Naive thymus-derived CD4-positive, alpha-beta T cell (primary cell): ENCODE measurements around the gene CDH12. TPM values are rescaled to one million over a fixed set of nuclear protein-coding genes. Genes with fewer than 3 reads are reported as not detected.
"Not testable (repeated sequence)": the region's sequence is repeated elsewhere in the genome, so short reads cannot be mapped to it uniquely, and the experiment has no call there.

Source experiments
- ATAC-seq: fragments of 150-1000 bp; cut with Tn5 transposase; 2 replicates; pipeline ENCODE4 v1.10.0; 2021; ENCODE audit warnings: mild to moderate bottlenecking, moderate library complexity
- CTCF ChIA-PET: fragments of 350-600 bp; sonication (Branson Sonifier 250); formaldehyde crosslinking; loops from one replicate; lab custom pipeline; 2021; ENCODE audit warnings: antibody characterized with exemption; lab: Charles Lee
- POLR2A ChIA-PET: fragments of 350-600 bp; sonication (Branson Sonifier 250); formaldehyde crosslinking; loops from one replicate; lab custom pipeline; 2021; ENCODE audit warnings: antibody characterized with exemption, inconsistent platforms; lab: Charles Lee
- DNase-seq, 9 donors: peaks; one replicate each; pipeline versions ENCODE4 v3.0.0 to v3.0.0-alpha.2; 2020 to 2022; ENCODE audit warnings: mixed read lengths in 1 of 9
- H3K27ac ChIP-seq: one replicate; pipeline ENCODE4 v1.7.0; 2013; ENCODE audit warnings: mild to moderate bottlenecking, low read depth, low read length, moderate library complexity
- H3K27me3 ChIP-seq, 2 donors: one replicate each; pipeline ENCODE4 v1.7.0; 2013; ENCODE audit warnings: low read length in 2 of 2, mild to moderate bottlenecking in 2 of 2, moderate library complexity in 2 of 2; ENCODE audit not compliant: control insufficient read depth in 2 of 2, insufficient read depth in 2 of 2
- H3K36me3 ChIP-seq, 3 experiments: 1 replicate in 2 of 3; 2 replicates in 1 of 3; pipeline ENCODE4 v1.7.0; 2013; ENCODE audit warnings: low read length in 3 of 3, mild to moderate bottlenecking in 3 of 3, moderate library complexity in 1 of 3; ENCODE audit not compliant: insufficient read depth in 3 of 3, control insufficient read depth in 2 of 3
- H3K4me1 ChIP-seq, 2 donors: one replicate each; pipeline ENCODE4 v1.7.0; 2013; ENCODE audit warnings: low read length in 2 of 2, mild to moderate bottlenecking in 2 of 2, moderate library complexity in 1 of 2; ENCODE audit not compliant: control insufficient read depth in 2 of 2, insufficient read depth in 2 of 2
- H3K4me3 ChIP-seq: 2 replicates; pipeline ENCODE4 v1.7.0; 2013; ENCODE audit warnings: mild to moderate bottlenecking, low read length
- H3K9me3 ChIP-seq, 3 experiments: 1 replicate in 2 of 3; 2 replicates in 1 of 3; pipeline ENCODE4 v1.7.0; 2013; ENCODE audit warnings: low read length in 3 of 3; ENCODE audit not compliant: control insufficient read depth in 2 of 3
- H3K27ac Mint-ChIP-seq, 9 donors: one replicate each; pipeline ENCODE4 v1.8.0; 2020 to 2022; ENCODE audit warnings: mixed read lengths in 9 of 9, mild to moderate bottlenecking in 8 of 9, moderate library complexity in 5 of 9, inconsistent platforms in 2 of 9
- H3K27me3 Mint-ChIP-seq, 5 donors: one replicate each; pipeline ENCODE4 v1.8.0; 2021 to 2022; ENCODE audit warnings: mixed read lengths in 5 of 5, mild to moderate bottlenecking in 1 of 5
- H3K36me3 Mint-ChIP-seq, 5 donors: one replicate each; pipeline ENCODE4 v1.8.0; 2020 to 2022; ENCODE audit warnings: mixed read lengths in 5 of 5, mild to moderate bottlenecking in 3 of 5, inconsistent platforms in 1 of 5
- H3K4me1 Mint-ChIP-seq, 7 donors: one replicate each; pipeline ENCODE4 v1.8.0; 2020 to 2022; ENCODE audit warnings: mixed read lengths in 7 of 7, mild to moderate bottlenecking in 3 of 7, inconsistent platforms in 1 of 7
- H3K4me3 Mint-ChIP-seq, 10 donors: one replicate each; pipeline ENCODE4 v1.8.0; 2020 to 2022; ENCODE audit warnings: mild to moderate bottlenecking in 10 of 10, mixed read lengths in 10 of 10, moderate library complexity in 6 of 10, inconsistent platforms in 2 of 10
- H3K9me3 Mint-ChIP-seq, 11 donors: one replicate each; pipeline ENCODE4 v1.8.0; 2020 to 2022; ENCODE audit warnings: mixed read lengths in 11 of 11, mild to moderate bottlenecking in 4 of 11, inconsistent platforms in 1 of 11, moderate library complexity in 1 of 11
- intact Hi-C, 2 donors: fragments of 100-400 bp; cut with micrococcal nuclease; formaldehyde crosslinking; loops; one replicate each; pipeline ENCODE4 v1.15.1; 2023
- polyA plus RNA-seq, 2 donors: library from polyadenylated mRNA; unstranded; fragments of 300-500 nt; fragmentation: Illumina TruSeq; gene quantifications; one replicate each; pipeline ENCODE4 v1.2.3, GENCODE V29; 2021
- total RNA-seq, 6 experiments: library from RNA in 5 of 6; stranded (reverse) in 5 of 6; gene quantifications; 1 replicate in 5 of 6; 2 replicates in 1 of 6; pipeline ENCODE4 v1.2.3 and lab custom pipeline; 2021 to 2026

CDH12 gene
- total and polyA plus RNA-seq, 7 experiments from 2014 or later = not detected

DNA sequence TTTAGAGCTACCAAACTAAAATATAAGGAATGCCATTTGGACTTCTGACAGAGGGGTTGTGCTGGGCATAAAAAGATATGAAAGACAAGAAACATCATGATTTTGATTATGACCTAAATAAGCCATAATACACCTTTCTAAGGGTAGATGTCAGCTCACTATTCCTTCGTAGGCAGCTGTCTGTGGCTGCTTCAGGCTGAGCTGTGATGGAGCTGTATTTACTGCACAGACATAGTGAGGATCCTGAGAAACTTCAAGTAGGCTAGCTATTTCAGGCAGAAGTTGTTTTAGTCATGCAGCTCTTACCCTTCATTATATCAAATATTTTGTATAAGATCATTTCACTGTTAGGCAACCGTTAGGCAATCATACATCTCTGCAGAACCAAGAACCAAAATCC is 511.7 kb downstream of the CDH12 start:
- Mint-ChIP-seq H3K36me3 (no peaks in the 10 kb centered on the region), H3K27me3 (no peaks in the 10 kb centered on the region), H3K4me1 (no peaks in the 10 kb centered on the region), H3K9me3 (peaks cover 0 to 18% (median 5%) of the 10 kb centered on the region in 11 donors), H3K4me3 (no peak overlapping the region), H3K27ac (no peak overlapping the region)
- CTCF ChIA-PET = no interaction called here
- ATAC-seq (no peak), DNase-seq (no peak)
- H3K27me3 ChIP-seq = no peaks in the 10 kb centered on the region
- H3K4me3 ChIP-seq = no peak overlapping the region
- H3K27ac ChIP-seq = no peak overlapping the region
- no peaks in the 10 kb centered on the region for H3K4me1 ChIP-seq
- POLR2A ChIA-PET = no interaction called here
- H3K9me3 ChIP-seq = peaks cover 0 to 4% (median 3%) of the 10 kb centered on the region in 3 experiments
- H3K36me3 ChIP-seq = no peaks in the 10 kb centered on the region
- intact Hi-C loops = no loop called here

- POLR2A ChIA-PET = not testable (repeated sequence)
Measured at GRCh38 chr5:22332949-22333348, 520.2 kb downstream of the CDH12 start.

GRCh38 chr5:22329683-22330082 is 523.5 kb downstream of the CDH12 start:
- Mint-ChIP-seq H3K27ac (no peak overlapping the region), H3K9me3 (peaks cover 6 to 33% (median 11%) of the 10 kb centered on the region in 11 donors), H3K27me3 (no peaks in the 10 kb centered on the region), H3K4me3 (no peak overlapping the region), H3K36me3 (no peaks in the 10 kb centered on the region), H3K4me1 (no peaks in the 10 kb centered on the region)
- Histone ChIP-seq H3K9me3 (no peaks in the 10 kb centered on the region), H3K4me3 (no peak overlapping the region), H3K27me3 (no peaks in the 10 kb centered on the region), H3K4me1 (no peaks in the 10 kb centered on the region), H3K27ac (no peak overlapping the region), H3K36me3 (no peaks in the 10 kb centered on the region)
- ATAC-seq (no peak), DNase-seq (no peak)
- ChIA-PET CTCF (no interaction called here), POLR2A (no interaction called here)
- intact Hi-C loops = no loop called here

More at GRCh38 chr5:22332949-22333348, 520.2 kb downstream of the CDH12 start:
- H3K27ac ChIP-seq, H3K4me3 Mint-ChIP-seq, H3K36me3 ChIP-seq, CTCF ChIA-PET, H3K27ac Mint-ChIP-seq, H3K27me3 ChIP-seq, ATAC-seq, H3K4me3 ChIP-seq, intact Hi-C loops, H3K9me3 ChIP-seq, H3K4me1 Mint-ChIP-seq, H3K27me3 Mint-ChIP-seq, H3K4me1 ChIP-seq, H3K36me3 Mint-ChIP-seq, DNase-seq: not testable (repeated sequence)
- H3K9me3 Mint-ChIP-seq = peaks cover 10 to 43% (median 25%) of the 10 kb centered on the region in 11 donors

- no peak for ATAC-seq
- ChIA-PET CTCF (no interaction called here), POLR2A (no interaction called here)
- Histone ChIP-seq H3K27me3 (no peaks in the 10 kb centered on the region), H3K4me3 (no peak overlapping the region), H3K4me1 (no peaks in the 10 kb centered on the region), H3K9me3 (no peaks in the 10 kb centered on the region), H3K27ac (no peak overlapping the region), H3K36me3 (no peaks in the 10 kb centered on the region)
- Mint-ChIP-seq H3K9me3 (peaks cover 0 to 16% (median 5%) of the 10 kb centered on the region in 11 donors), H3K27me3 (no peaks in the 10 kb centered on the region), H3K27ac (no peak overlapping the region), H3K4me1 (no peaks in the 10 kb centered on the region), H3K4me3 (no peak overlapping the region), H3K36me3 (no peaks in the 10 kb centered on the region)
- intact Hi-C loops = no loop called here
- DNase-seq = no peak
Measured at GRCh38 chr5:22319798-22320197, 533.3 kb downstream of the CDH12 start.

DNA sequence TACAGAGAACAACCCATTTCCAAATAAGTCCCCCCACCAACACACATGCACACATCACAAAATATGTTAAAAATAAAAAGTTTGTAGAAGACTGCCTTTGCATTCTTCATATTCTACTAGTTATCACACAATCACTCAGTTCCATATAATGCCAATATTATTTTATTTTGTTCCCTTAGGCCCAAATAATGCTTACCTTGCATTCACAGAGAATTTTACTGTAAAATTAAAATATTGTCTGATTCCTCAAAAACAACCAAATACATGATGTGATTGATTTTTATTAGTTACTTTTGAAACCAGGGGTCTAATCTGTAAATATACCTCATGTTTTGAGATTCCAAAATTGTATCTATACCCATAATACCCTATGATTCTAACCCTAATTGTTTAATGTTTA is 536.9 kb downstream of the CDH12 start:
- CTCF ChIA-PET = no interaction called here
- peaks cover 2 to 30% (median 8%) of the 10 kb centered on the region in 11 donors for H3K9me3 Mint-ChIP-seq
- H3K27me3 ChIP-seq = no peaks in the 10 kb centered on the region

GRCh38 chr5:22315052-22315451 is 538.1 kb downstream of the CDH12 start:
- H3K27ac ChIP-seq, H3K36me3 Mint-ChIP-seq, H3K4me3 ChIP-seq, H3K4me3 Mint-ChIP-seq, H3K36me3 ChIP-seq, H3K27ac Mint-ChIP-seq, H3K4me1 Mint-ChIP-seq, DNase-seq, intact Hi-C loops, H3K9me3 ChIP-seq, H3K27me3 ChIP-seq, H3K4me1 ChIP-seq, H3K27me3 Mint-ChIP-seq, POLR2A ChIA-PET, ATAC-seq: not testable (repeated sequence)
- CTCF ChIA-PET = interaction anchor here (0.6 kb wide), 1 partner anchor 24 kb away, joined by 3 read pairs; no protein-coding TSS in a partner anchor
- H3K9me3 Mint-ChIP-seq = peaks cover 0 to 25% (median 5%) of the 10 kb centered on the region in 11 donors

More for the DNA sequence above, 536.9 kb downstream of the CDH12 start:
- Histone ChIP-seq H3K4me3 (no peak overlapping the region), H3K36me3 (no peaks in the 10 kb centered on the region), H3K27ac (no peak overlapping the region), H3K9me3 (no peaks in the 10 kb centered on the region), H3K4me1 (no peaks in the 10 kb centered on the region)
- POLR2A ChIA-PET = interaction anchor here (0.7 kb wide), 1 partner anchor 16 kb away, joined by 5 read pairs; no protein-coding TSS in a partner anchor
- no peaks in the 10 kb centered on the region for H3K4me1 Mint-ChIP-seq
- no peak overlapping the region for H3K4me3 Mint-ChIP-seq
- ATAC-seq (no peak), DNase-seq (no peak)
- no peaks in the 10 kb centered on the region for H3K27me3 Mint-ChIP-seq
- H3K36me3 Mint-ChIP-seq = no peaks in the 10 kb centered on the region
- no peak overlapping the region for H3K27ac Mint-ChIP-seq
- intact Hi-C loops = no loop called here

DNA sequence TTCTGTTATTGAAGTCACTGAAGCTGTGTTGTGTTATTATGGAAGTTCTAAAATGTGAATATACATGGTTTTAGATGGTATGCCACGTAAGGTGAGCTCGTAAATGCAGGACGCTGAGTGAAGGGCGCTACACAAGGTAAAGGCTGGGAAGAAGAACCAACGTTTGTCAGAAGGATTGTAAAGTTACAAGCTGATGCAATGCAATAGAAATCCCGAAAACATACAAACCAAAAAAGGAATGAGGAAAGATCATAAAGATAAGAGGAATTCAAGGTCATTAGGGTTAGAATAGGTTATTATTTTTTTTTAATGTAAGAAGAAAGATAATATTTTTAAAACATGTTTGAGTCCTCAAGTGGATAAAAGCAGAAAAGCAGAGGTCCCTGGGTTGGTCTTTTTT is 538.6 kb downstream of the CDH12 start:
- H3K4me3 Mint-ChIP-seq = no peak overlapping the region
- no peak overlapping the region for H3K27ac ChIP-seq
- no peaks in the 10 kb centered on the region for H3K36me3 ChIP-seq
- no peaks in the 10 kb centered on the region for H3K4me1 ChIP-seq
- no peak overlapping the region for H3K27ac Mint-ChIP-seq
- DNase-seq (no peak), ATAC-seq (no peak)
- POLR2A ChIA-PET = no interaction called here
- no peak overlapping the region for H3K4me3 ChIP-seq
- CTCF ChIA-PET = no interaction called here
- H3K27me3 ChIP-seq = no peaks in the 10 kb centered on the region
- H3K9me3 Mint-ChIP-seq = peaks cover 0 to 25% (median 5%) of the 10 kb centered on the region in 11 donors
- H3K9me3 ChIP-seq = no peaks in the 10 kb centered on the region
- no peaks in the 10 kb centered on the region for H3K36me3 Mint-ChIP-seq
- H3K4me1 Mint-ChIP-seq = no peaks in the 10 kb centered on the region
- intact Hi-C loops = no loop called here
- H3K27me3 Mint-ChIP-seq = no peaks in the 10 kb centered on the region
